ENCODE results near the gene CYTH2.
"Not testable (repeated sequence)": the region's sequence is repeated elsewhere in the genome, so short reads cannot be mapped to it uniquely, and the experiment has no call there.

CYTH2 gene

DNA sequence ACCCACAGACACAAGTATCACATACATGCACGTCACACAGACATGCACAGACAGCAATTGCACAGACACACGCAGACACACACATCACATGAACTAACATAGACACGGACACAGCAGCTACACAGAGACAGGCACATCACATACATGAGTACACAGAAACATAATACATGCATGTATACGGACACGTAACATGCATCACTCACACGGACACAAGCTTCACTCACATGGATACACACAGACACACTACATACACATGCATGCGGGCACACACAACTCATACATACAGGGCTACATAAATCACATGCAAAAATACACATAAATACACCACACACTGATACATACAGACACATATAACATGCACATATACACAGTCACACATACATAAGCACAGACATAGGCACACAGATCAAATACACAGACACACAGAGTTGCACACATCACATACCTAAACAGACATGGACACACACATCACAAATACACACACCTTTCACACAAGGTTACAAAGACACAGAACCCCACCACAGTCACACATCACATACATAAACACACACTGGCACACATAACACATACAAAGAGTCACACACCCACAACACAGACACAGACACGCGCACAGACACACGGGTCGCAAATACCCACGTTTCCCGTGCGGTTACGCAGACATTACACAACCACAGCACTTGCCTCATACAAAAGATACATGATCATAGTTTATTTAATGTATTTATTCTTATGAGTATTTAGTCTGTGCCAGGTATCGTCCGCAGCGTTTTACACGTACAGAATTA lies 43.5 kb downstream of the CYTH2 start:
- TF ChIP-seq, protein P1, sequence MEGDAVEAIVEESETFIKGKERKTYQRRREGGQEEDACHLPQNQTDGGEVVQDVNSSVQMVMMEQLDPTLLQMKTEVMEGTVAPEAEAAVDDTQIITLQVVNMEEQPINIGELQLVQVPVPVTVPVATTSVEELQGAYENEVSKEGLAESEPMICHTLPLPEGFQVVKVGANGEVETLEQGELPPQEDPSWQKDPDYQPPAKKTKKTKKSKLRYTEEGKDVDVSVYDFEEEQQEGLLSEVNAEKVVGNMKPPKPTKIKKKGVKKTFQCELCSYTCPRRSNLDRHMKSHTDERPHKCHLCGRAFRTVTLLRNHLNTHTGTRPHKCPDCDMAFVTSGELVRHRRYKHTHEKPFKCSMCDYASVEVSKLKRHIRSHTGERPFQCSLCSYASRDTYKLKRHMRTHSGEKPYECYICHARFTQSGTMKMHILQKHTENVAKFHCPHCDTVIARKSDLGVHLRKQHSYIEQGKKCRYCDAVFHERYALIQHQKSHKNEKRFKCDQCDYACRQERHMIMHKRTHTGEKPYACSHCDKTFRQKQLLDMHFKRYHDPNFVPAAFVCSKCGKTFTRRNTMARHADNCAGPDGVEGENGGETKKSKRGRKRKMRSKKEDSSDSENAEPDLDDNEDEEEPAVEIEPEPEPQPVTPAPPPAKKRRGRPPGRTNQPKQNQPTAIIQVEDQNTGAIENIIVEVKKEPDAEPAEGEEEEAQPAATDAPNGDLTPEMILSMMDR (conservative IDR thresholded peaks at IDR 0.05; ENCODE audit: control insufficient read depth, insufficient read depth, low read depth, low read length): no peak
- DNase-seq (ENCODE audit: low read depth): no peak
- H3K4me3 ChIP-seq (ENCODE audit: control insufficient read depth, low read depth, low read length): no peak overlapping the region

DNA sequence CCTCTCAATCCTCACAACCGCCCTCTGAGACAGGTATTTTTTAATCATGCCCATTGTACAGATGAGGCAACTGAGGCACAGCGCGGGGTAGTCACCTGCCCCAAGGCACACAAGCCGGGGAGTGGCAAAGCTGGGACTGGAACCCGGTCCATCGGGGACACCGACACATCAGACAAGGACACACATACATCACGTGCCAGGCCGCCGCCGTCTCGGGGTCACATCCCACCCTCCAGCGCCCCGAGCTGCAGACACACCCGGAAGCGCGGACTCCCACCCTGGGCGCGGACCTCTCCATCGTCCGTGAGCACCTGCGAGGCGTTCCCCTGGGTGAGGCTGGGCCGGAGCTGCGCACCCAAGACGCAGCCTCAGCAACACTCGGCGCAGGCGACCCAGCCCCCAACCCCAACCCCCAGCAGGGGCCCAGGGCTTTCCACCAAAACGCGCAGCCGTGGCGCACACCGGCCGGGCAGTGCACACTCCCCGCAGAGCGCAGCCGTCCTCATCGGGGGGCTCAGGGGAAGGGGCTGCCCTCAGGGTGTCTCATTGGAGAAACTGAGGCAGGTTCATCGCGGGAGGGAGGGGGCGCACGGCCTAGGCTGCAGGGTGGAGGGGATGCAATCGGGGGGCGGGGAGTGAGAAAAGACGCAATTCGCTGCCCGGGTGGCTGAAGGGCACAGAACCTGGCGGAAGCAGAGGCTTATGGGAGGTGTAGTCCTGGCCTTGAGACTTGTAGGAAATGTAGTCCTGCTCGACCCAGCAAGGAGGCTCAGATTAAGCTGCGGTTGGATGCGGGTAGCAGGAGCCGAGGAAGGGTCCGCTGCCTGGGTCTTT lies 44.3 kb downstream of the CYTH2 start:
- TF ChIP-seq, protein P1 (conservative IDR thresholded peaks at IDR 0.05; ENCODE audit: control insufficient read depth, insufficient read depth, low read depth, low read length): no peak
- peak overlapping the region; percentile 46 for H3K4me3 ChIP-seq (ENCODE audit: control insufficient read depth, low read depth, low read length)
- peak; percentile 52 for DNase-seq (ENCODE audit: low read depth)

DNA sequence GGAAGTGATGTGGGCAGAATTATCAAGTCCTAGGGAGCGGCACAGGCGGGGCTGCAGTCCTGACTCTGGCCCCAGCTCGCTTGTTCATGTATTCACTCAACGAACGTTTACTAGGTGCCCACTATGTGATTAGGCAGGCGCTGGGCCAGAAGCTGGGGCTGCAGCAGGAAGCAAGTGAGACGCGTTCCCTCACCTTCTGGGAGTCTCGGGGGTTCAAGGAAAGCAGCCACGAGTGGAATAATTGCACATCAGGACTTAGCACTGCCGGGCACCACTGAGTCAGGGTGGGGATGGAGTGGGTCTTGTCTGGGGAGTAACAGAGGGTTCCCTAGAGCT lies 44.9 kb downstream of the CYTH2 start:
- TF ChIP-seq, protein P1 (conservative IDR thresholded peaks at IDR 0.05; ENCODE audit: control insufficient read depth, insufficient read depth, low read depth, low read length): no peak
- no peak for DNase-seq (ENCODE audit: low read depth)
- H3K4me3 ChIP-seq (ENCODE audit: control insufficient read depth, low read depth, low read length): no peak overlapping the region

DNA sequence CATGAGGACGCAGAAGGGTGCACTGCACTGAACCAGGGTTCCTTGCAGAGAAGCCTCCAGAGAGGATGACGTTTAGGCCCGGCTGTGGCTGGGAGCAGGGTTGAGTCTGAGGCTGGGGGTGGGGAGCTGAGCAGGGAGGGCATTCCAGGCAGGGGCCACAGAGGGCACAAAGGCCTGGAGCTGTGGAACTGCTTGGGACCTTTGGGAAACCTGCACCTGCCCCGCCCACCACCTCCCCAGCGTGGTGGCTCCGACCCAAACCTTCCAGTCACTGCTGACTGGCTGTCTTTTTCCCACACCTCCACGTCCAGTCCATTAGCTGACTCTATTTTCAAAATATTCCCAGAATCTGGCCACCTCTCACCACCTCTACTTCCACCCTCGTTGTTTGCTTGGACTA lies 47.4 kb downstream of the CYTH2 start:
- no peak for DNase-seq (ENCODE audit: low read depth)

DNA sequence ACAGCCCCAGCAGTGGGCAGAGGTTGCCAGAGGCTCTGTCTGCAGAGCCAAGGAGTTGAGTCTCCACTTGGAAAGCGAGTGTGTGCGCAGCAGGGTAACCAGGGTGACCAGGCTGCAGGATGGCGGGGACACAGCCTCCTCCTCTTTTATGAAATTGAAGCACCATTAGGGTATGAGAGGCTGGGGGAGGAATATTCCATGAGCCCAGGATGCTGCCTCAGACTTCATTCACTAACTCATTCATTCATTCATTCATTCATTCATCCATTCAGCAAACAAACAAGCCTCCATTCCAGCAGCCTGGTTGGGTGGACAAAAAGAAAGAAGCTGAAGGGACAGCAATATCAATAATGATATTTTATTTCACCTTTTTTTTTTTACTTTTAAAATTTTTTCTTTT lies 49.0 kb downstream of the CYTH2 start:
- no peak overlapping the region for H3K4me3 ChIP-seq (ENCODE audit: control insufficient read depth, low read depth, low read length)
- DNase-seq (ENCODE audit: low read depth): no peak
- TF ChIP-seq, protein P1 (conservative IDR thresholded peaks at IDR 0.05; ENCODE audit: control insufficient read depth, insufficient read depth, low read depth, low read length): no peak

More for the DNA sequence above, 47.4 kb downstream of the CYTH2 start:
- H3K4me3 ChIP-seq (ENCODE audit: control insufficient read depth, low read depth, low read length): no peak overlapping the region
- TF ChIP-seq, protein P1 (conservative IDR thresholded peaks at IDR 0.05; ENCODE audit: control insufficient read depth, insufficient read depth, low read depth, low read length): no peak

DNA sequence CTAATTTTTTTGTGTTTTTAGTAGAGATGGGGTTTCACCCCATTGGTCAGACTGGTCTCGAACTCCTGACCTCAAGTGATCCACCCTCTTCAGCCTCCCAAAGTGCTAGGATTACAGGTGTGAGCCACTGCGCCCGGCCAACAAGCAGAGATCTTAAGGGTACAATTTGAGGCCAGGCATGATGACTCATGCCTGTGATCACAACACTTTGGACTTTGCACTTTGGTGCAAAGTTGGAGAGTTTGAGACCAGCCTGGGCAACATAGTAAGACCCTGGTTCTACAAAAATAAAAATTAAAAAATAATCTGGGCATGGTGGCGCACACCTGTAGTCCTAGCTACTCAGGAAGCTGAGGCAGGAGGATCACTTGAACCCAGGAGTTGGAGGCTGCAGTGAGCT lies 50.3 kb downstream of the CYTH2 start:
- not testable (repeated sequence) for H3K4me3 ChIP-seq (ENCODE audit: control insufficient read depth, low read depth, low read length); DNase-seq (ENCODE audit: low read depth)

DNA sequence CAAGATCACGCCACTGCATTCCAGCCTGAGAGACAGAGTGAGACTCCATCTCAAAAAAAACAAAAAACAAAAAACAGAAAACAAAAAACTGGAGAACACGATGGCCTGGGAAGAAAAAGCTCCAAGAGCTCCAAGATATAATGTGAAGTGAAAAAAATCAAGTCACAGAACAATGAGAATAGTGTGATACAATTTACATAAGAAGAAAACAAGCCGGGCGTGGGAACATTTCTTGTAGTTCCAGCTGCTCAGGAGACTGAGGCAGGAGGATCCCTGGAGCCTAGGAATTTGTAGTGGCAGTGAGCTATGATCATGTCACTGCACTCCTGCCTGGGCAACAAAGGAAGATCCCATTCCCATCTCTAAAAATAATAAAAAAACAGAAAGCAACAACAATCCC lies 51.0 kb downstream of the CYTH2 start:
- no peak overlapping the region for H3K4me3 ChIP-seq (ENCODE audit: control insufficient read depth, low read depth, low read length)
- no peak for DNase-seq (ENCODE audit: low read depth)
- TF ChIP-seq, protein P1 (conservative IDR thresholded peaks at IDR 0.05; ENCODE audit: control insufficient read depth, insufficient read depth, low read depth, low read length): no peak
